Putamen (tissue), 1 donor: ENCODE results near the gene CCDC179.
A peak's percentile ranks its signal among the peaks of the same experiment; 100 is the strongest.

Experiments
- DNase-seq: peaks from one replicate; pipeline ENCODE4 v3.0.0-alpha.2; 2016; ENCODE audit warnings: low spot score

CCDC179 gene

GRCh38 chr11:22807855-22808570, 52.3 kb downstream of the CCDC179 start:
- no peak for DNase-seq

DNA sequence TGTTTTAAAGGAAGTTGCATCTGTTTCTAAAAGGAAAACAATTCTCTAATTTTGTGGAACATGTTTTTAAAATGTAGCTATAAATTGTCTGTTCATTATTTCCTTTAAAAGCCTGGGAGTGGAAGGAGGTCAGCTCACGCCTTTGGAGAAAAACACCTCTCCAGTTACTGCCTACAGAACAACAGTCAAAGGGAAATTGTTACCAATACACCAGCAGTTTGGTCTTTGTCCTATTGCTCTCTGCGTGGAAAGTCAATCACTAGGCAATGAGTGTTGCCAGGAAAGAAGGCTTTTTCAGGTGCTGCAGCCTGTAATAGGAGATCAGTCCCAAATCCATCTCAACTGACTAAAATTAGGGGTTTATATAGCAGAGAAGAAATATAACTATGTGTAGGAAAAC, 52.9 kb downstream of the CCDC179 start:
- no peak for DNase-seq

GRCh38 chr11:22802861-22803260, 57.4 kb downstream of the CCDC179 start:
- DNase-seq = no peak

- DNase-seq = no peak
These were observed 59.8 kb downstream of the CCDC179 start for GRCh38 chr11:22800482-22800881.

DNA sequence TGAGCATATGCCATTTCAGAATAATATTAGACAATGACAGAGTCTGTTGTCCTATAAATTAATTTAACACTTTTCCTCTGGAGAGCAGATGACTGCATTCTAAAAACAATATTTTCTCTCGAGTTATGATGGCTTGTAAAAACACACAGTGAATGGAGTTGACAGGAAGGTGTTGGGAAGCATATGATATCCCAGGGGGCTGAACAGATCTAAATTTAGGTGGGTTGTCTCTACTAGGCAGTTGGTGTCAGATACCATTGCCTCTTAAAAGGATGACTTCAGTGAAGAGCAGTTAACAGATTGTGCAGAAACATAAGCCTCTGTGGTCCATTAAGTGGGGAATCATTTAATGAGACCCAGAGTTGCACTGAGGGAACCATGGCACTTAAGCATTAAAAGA, 61.4 kb downstream of the CCDC179 start:
- no peak for DNase-seq

- DNase-seq = peak; percentile 42
These were observed 63.2 kb downstream of the CCDC179 start for GRCh38 chr11:22797047-22797446.
